ENCODE measurements around the gene MYOG. TPM values are rescaled to one million over a fixed set of nuclear protein-coding genes. Genes with fewer than 3 reads are reported as not detected.

The MYOG gene
- total and polyA plus RNA-seq, 2 experiments from 2014 or later = not detected

GRCh38 chr1:203099805-203100515 is 14.1 kb upstream of the MYOG start:
- H3K4me2 ChIP-seq = no peak overlapping the region
- H3K4me3 ChIP-seq = no peak overlapping the region
- no peaks in the 10 kb centered on the region for H3K79me2 ChIP-seq
- no peak overlapping the region for H2AFZ ChIP-seq
- H3K4me1 ChIP-seq (ENCODE audit: insufficient read depth) = no peaks in the 10 kb centered on the region
- no peaks in the 10 kb centered on the region for H3K27me3 ChIP-seq
- no peak overlapping the region for H3K27ac ChIP-seq
- H3K36me3 ChIP-seq (replicated peaks; ENCODE audit: insufficient read depth, low read depth) = no peaks in the 10 kb centered on the region
- H3K9me3 ChIP-seq (ENCODE audit: low read depth) = peaks cover 10% of the 10 kb centered on the region
- H4K20me1 ChIP-seq (ENCODE audit: insufficient read depth, poor library complexity, severe bottlenecking) = no peaks in the 10 kb centered on the region
- no peak for DNase-seq (ENCODE audit: low spot score)
- TF ChIP-seq CTCF (IDR thresholded peaks at IDR 0.05; ENCODE audit: poor library complexity) (no peak), EZH2 (IDR thresholded peaks at IDR 0.05; ENCODE audit: borderline replicate concordance) (no peak), EZH2phosphoT487 (IDR thresholded peaks at IDR 0.05; ENCODE audit: low read depth, severe bottlenecking, unreplicated experiment) (no peak)
- WGBS (ENCODE audit: low lambda C conversion rate, missing lambda C conversion rate) = 88% methylated on average over 7 of the region's 7 CpGs
- no peaks in the 10 kb centered on the region for H3K9me2 ChIP-seq (replicated peaks; ENCODE audit: insufficient read depth)

GRCh38 chr1:203098914-203099520 is 13.2 kb upstream of the MYOG start:
- Histone ChIP-seq H3K4me2 (no peak overlapping the region), H3K9me3 (ENCODE audit: low read depth) (peaks cover 15% of the 10 kb centered on the region), H2AFZ (no peak overlapping the region), H3K9me2 (replicated peaks; ENCODE audit: insufficient read depth) (no peaks in the 10 kb centered on the region), H3K27ac (no peak overlapping the region), H3K27me3 (no peaks in the 10 kb centered on the region), H3K4me1 (ENCODE audit: insufficient read depth) (no peaks in the 10 kb centered on the region), H3K4me3 (no peak overlapping the region), H3K79me2 (no peaks in the 10 kb centered on the region), H4K20me1 (ENCODE audit: insufficient read depth, poor library complexity, severe bottlenecking) (no peaks in the 10 kb centered on the region), H3K36me3 (replicated peaks; ENCODE audit: insufficient read depth, low read depth) (no peaks in the 10 kb centered on the region)
- no peak for DNase-seq (ENCODE audit: low spot score)
- no peak for TF ChIP-seq CTCF (IDR thresholded peaks at IDR 0.05; ENCODE audit: poor library complexity)
- no peak for TF ChIP-seq EZH2phosphoT487 (IDR thresholded peaks at IDR 0.05; ENCODE audit: low read depth, severe bottlenecking, unreplicated experiment)
- no peak for TF ChIP-seq EZH2 (IDR thresholded peaks at IDR 0.05; ENCODE audit: borderline replicate concordance)
- 90% methylated on average over 8 of the region's 8 CpGs for WGBS (ENCODE audit: low lambda C conversion rate, missing lambda C conversion rate)

GRCh38 chr1:203098445-203098844 is 12.6 kb upstream of the MYOG start:
- Histone ChIP-seq H3K4me1 (ENCODE audit: insufficient read depth) (no peaks in the 10 kb centered on the region), H3K4me2 (no peak overlapping the region), H3K27me3 (no peaks in the 10 kb centered on the region), H3K9me3 (ENCODE audit: low read depth) (peaks cover 15% of the 10 kb centered on the region), H2AFZ (no peak overlapping the region), H4K20me1 (ENCODE audit: insufficient read depth, poor library complexity, severe bottlenecking) (no peaks in the 10 kb centered on the region), H3K9me2 (replicated peaks; ENCODE audit: insufficient read depth) (no peaks in the 10 kb centered on the region), H3K36me3 (replicated peaks; ENCODE audit: insufficient read depth, low read depth) (no peaks in the 10 kb centered on the region), H3K27ac (no peak overlapping the region), H3K79me2 (no peaks in the 10 kb centered on the region), H3K4me3 (no peak overlapping the region)
- no peak for TF ChIP-seq EZH2phosphoT487 (IDR thresholded peaks at IDR 0.05; ENCODE audit: low read depth, severe bottlenecking, unreplicated experiment)
- no peak for TF ChIP-seq EZH2 (IDR thresholded peaks at IDR 0.05; ENCODE audit: borderline replicate concordance)
- TF ChIP-seq CTCF (IDR thresholded peaks at IDR 0.05; ENCODE audit: poor library complexity) = no peak
- DNase-seq (ENCODE audit: low spot score) = no peak
- WGBS (ENCODE audit: low lambda C conversion rate, missing lambda C conversion rate) = 87% methylated on average over 1 of the region's 1 CpG
